Activated naive CD4-positive, alpha-beta T cell treated with anti-CD3 and anti-CD28 coated beads, Interleukin-2, amount 50 U/mL, for 24 hours (primary cell): ENCODE measurements around the gene RAMP1.
A peak's percentile ranks its signal among the peaks of the same experiment; 100 is the strongest.
"Not testable (repeated sequence)": the region's sequence is repeated elsewhere in the genome, so short reads cannot be mapped to it uniquely, and the experiment has no call there.

Experiments
- H3K27ac Mint-ChIP-seq: one replicate; pipeline ENCODE4 v1.8.0; 2021; ENCODE audit warnings: mild to moderate bottlenecking, mixed read lengths
- H3K27me3 Mint-ChIP-seq: one replicate; pipeline ENCODE4 v1.8.0; 2021; ENCODE audit warnings: mixed read lengths
- H3K36me3 Mint-ChIP-seq: one replicate; pipeline ENCODE4 v1.8.0; 2021; ENCODE audit warnings: mixed read lengths
- H3K4me1 Mint-ChIP-seq: one replicate; pipeline ENCODE4 v1.8.0; 2021; ENCODE audit warnings: mixed read lengths
- H3K4me3 Mint-ChIP-seq: one replicate; pipeline ENCODE4 v1.8.0; 2021; ENCODE audit warnings: mild to moderate bottlenecking, mixed read lengths
- H3K9me3 Mint-ChIP-seq: one replicate; pipeline ENCODE4 v1.8.0; 2021; ENCODE audit warnings: mixed read lengths

The RAMP1 gene

GRCh38 chr2:237858294-237859081 is 935 bp upstream of the RAMP1 start:
- Mint-ChIP-seq H3K36me3 (no peaks in the 10 kb centered on the region), H3K4me3 (peak overlapping the region; percentile 73), H3K4me1 (peaks cover 12% of the 10 kb centered on the region), H3K9me3 (no peaks in the 10 kb centered on the region), H3K27ac (no peak overlapping the region), H3K27me3 (peaks cover 21% of the 10 kb centered on the region)

GRCh38 chr2:237859082-237859433 is 365 bp upstream of the RAMP1 start:
- H3K27ac Mint-ChIP-seq, result no peak overlapping the region
- peaks cover 12% of the 10 kb centered on the region for H3K4me1 Mint-ChIP-seq
- H3K27me3 Mint-ChIP-seq, result peaks cover 21% of the 10 kb centered on the region
- H3K4me3 Mint-ChIP-seq, result peak overlapping the region; percentile 73
- H3K36me3 Mint-ChIP-seq, result no peaks in the 10 kb centered on the region
- no peaks in the 10 kb centered on the region for H3K9me3 Mint-ChIP-seq

GRCh38 chr2:237860273-237860935 is 981 bp downstream of the RAMP1 start:
- no peaks in the 10 kb centered on the region for H3K9me3 Mint-ChIP-seq
- H3K27me3 Mint-ChIP-seq, result peaks cover 21% of the 10 kb centered on the region
- no peaks in the 10 kb centered on the region for H3K36me3 Mint-ChIP-seq
- H3K4me1 Mint-ChIP-seq, result peaks cover 12% of the 10 kb centered on the region
- H3K4me3 Mint-ChIP-seq, result peak overlapping the region; percentile 55
- no peak overlapping the region for H3K27ac Mint-ChIP-seq

GRCh38 chr2:237861875-237862527 is 2.6 kb downstream of the RAMP1 start:
- Mint-ChIP-seq H3K27ac (no peak overlapping the region), H3K4me1 (peaks cover 12% of the 10 kb centered on the region), H3K4me3 (no peak overlapping the region), H3K9me3 (no peaks in the 10 kb centered on the region), H3K36me3 (no peaks in the 10 kb centered on the region), H3K27me3 (peaks cover 21% of the 10 kb centered on the region)

- Mint-ChIP-seq H3K4me1 (peaks cover 12% of the 10 kb centered on the region), H3K36me3 (no peaks in the 10 kb centered on the region), H3K27me3 (peaks cover 19% of the 10 kb centered on the region), H3K27ac (no peak overlapping the region), H3K9me3 (no peaks in the 10 kb centered on the region), H3K4me3 (no peak overlapping the region)
These were observed 3.1 kb downstream of the RAMP1 start for GRCh38 chr2:237862528-237862895.

- Mint-ChIP-seq H3K27me3 (peaks cover 19% of the 10 kb centered on the region), H3K4me1 (peaks cover 12% of the 10 kb centered on the region), H3K27ac (no peak overlapping the region), H3K4me3 (no peak overlapping the region), H3K9me3 (no peaks in the 10 kb centered on the region), H3K36me3 (no peaks in the 10 kb centered on the region)
These were observed 3.7 kb downstream of the RAMP1 start for GRCh38 chr2:237863102-237863511.

GRCh38 chr2:237863689-237864443 is 4.4 kb downstream of the RAMP1 start:
- Mint-ChIP-seq H3K4me1 (peaks cover 12% of the 10 kb centered on the region), H3K36me3 (no peaks in the 10 kb centered on the region), H3K4me3 (no peak overlapping the region), H3K27me3 (peaks cover 15% of the 10 kb centered on the region), H3K9me3 (no peaks in the 10 kb centered on the region), H3K27ac (no peak overlapping the region)

- Mint-ChIP-seq H3K4me3 (no peak overlapping the region), H3K4me1 (peaks cover 15% of the 10 kb centered on the region), H3K27me3 (peaks cover 13% of the 10 kb centered on the region), H3K9me3 (no peaks in the 10 kb centered on the region), H3K36me3 (no peaks in the 10 kb centered on the region), H3K27ac (no peak overlapping the region)
These were observed 5.1 kb downstream of the RAMP1 start for GRCh38 chr2:237864444-237864931.

GRCh38 chr2:237864940-237865622 is 5.7 kb downstream of the RAMP1 start:
- H3K4me3 Mint-ChIP-seq, result no peak overlapping the region
- H3K27me3 Mint-ChIP-seq, result peaks cover 11% of the 10 kb centered on the region
- H3K9me3 Mint-ChIP-seq, result no peaks in the 10 kb centered on the region
- no peaks in the 10 kb centered on the region for H3K36me3 Mint-ChIP-seq
- H3K4me1 Mint-ChIP-seq, result peaks cover 15% of the 10 kb centered on the region
- H3K27ac Mint-ChIP-seq, result no peak overlapping the region

- no peak overlapping the region for H3K27ac Mint-ChIP-seq
These were observed 6.2 kb downstream of the RAMP1 start for GRCh38 chr2:237865623-237866041.

GRCh38 chr2:237866101-237866621 is 6.7 kb downstream of the RAMP1 start:
- Mint-ChIP-seq H3K27me3 (peaks cover 1% of the 10 kb centered on the region), H3K27ac (no peak overlapping the region), H3K4me3 (no peak overlapping the region)

More at GRCh38 chr2:237865623-237866041, 6.2 kb downstream of the RAMP1 start:
- no peak overlapping the region for H3K4me3 Mint-ChIP-seq
- no peaks in the 10 kb centered on the region for H3K9me3 Mint-ChIP-seq
- H3K27me3 Mint-ChIP-seq, result peaks cover 6% of the 10 kb centered on the region
- H3K36me3 Mint-ChIP-seq, result no peaks in the 10 kb centered on the region
- H3K4me1 Mint-ChIP-seq, result peaks cover 12% of the 10 kb centered on the region

GRCh38 chr2:237867465-237867864 is 8.0 kb downstream of the RAMP1 start:
- Mint-ChIP-seq H3K4me1 (peaks cover 12% of the 10 kb centered on the region), H3K4me3 (no peak overlapping the region), H3K36me3 (no peaks in the 10 kb centered on the region), H3K27me3 (no peaks in the 10 kb centered on the region), H3K27ac (no peak overlapping the region), H3K9me3 (no peaks in the 10 kb centered on the region)

More at GRCh38 chr2:237866101-237866621, 6.7 kb downstream of the RAMP1 start:
- H3K4me1 Mint-ChIP-seq, result peaks cover 12% of the 10 kb centered on the region
- H3K36me3 Mint-ChIP-seq, result no peaks in the 10 kb centered on the region
- H3K9me3 Mint-ChIP-seq, result no peaks in the 10 kb centered on the region

GRCh38 chr2:237868074-237868473 is 8.7 kb downstream of the RAMP1 start:
- H3K4me1 Mint-ChIP-seq, result peaks cover 12% of the 10 kb centered on the region
- H3K36me3 Mint-ChIP-seq, H3K27me3 Mint-ChIP-seq, H3K4me3 Mint-ChIP-seq, H3K27ac Mint-ChIP-seq, H3K9me3 Mint-ChIP-seq: not testable (repeated sequence)

- H3K27me3 Mint-ChIP-seq, result no peaks in the 10 kb centered on the region
- H3K36me3 Mint-ChIP-seq, result no peaks in the 10 kb centered on the region
- peaks cover 18% of the 10 kb centered on the region for H3K4me1 Mint-ChIP-seq
- no peaks in the 10 kb centered on the region for H3K9me3 Mint-ChIP-seq
- H3K4me3 Mint-ChIP-seq, result no peak overlapping the region
- H3K27ac Mint-ChIP-seq, result no peak overlapping the region
These were observed 9.4 kb downstream of the RAMP1 start for GRCh38 chr2:237868631-237869342.
